GM06990 (cell line): ENCODE measurements around the gene SOX9.
"Not testable (repeated sequence)": the region's sequence is repeated elsewhere in the genome, so short reads cannot be mapped to it uniquely, and the experiment has no call there.

ENCODE experiments used
- DNase-seq: peaks from one replicate; pipeline ENCODE4 v3.0.0-alpha.2; 2011; ENCODE audit not compliant: insufficient read length; ENCODE audit errors: extremely low read depth
- H3K27me3 ChIP-seq: replicated peaks from 2 replicates; pipeline ENCODE4 v1.6.0; 2011; ENCODE audit warnings: low read length; ENCODE audit not compliant: control insufficient read depth, insufficient read depth
- H3K36me3 ChIP-seq: 2 replicates; pipeline ENCODE4 v1.5.1; 2011; ENCODE audit warnings: low read length; ENCODE audit not compliant: control insufficient read depth, insufficient read depth
- H3K4me3 ChIP-seq: replicated peaks from 2 replicates; pipeline ENCODE4 v1.5.1; 2011; ENCODE audit warnings: low read depth, mild to moderate bottlenecking, control low read depth, low read length
- CTCF ChIP-seq: IDR thresholded peaks from 2 replicates; pipeline ENCODE4 v1.5.1; 2011; ENCODE audit warnings: low read length, control low read depth, mild to moderate bottlenecking, inconsistent platforms; ENCODE audit not compliant: insufficient read depth, poor library complexity, severe bottlenecking

SOX9 gene

GRCh38 chr17:72136692-72137091 is 15.9 kb downstream of the SOX9 start:
- Histone ChIP-seq H3K36me3 (no peaks in the 10 kb centered on the region), H3K4me3 (no peak overlapping the region), H3K27me3 (0 out of 2 replicates have a peak, but pooled peaks cover 1% of the 10 kb centered on the region)
- TF ChIP-seq CTCF: no peak
- DNase-seq: no peak

GRCh38 chr17:72137161-72137560 is 16.3 kb downstream of the SOX9 start:
- Histone ChIP-seq H3K27me3 (0 out of 2 replicates have a peak, but pooled peaks cover 1% of the 10 kb centered on the region), H3K36me3 (no peaks in the 10 kb centered on the region), H3K4me3 (no peak overlapping the region)
- no peak for TF ChIP-seq CTCF
- no peak for DNase-seq

GRCh38 chr17:72139212-72139611 is 18.4 kb downstream of the SOX9 start:
- H3K4me3 ChIP-seq: no peak overlapping the region
- no peaks in the 10 kb centered on the region for H3K27me3 ChIP-seq
- no peak for DNase-seq
- no peaks in the 10 kb centered on the region for H3K36me3 ChIP-seq
- TF ChIP-seq CTCF: no peak

GRCh38 chr17:72141336-72141735 is 20.5 kb downstream of the SOX9 start:
- no peak for TF ChIP-seq CTCF
- no peak overlapping the region for H3K4me3 ChIP-seq
- no peak for DNase-seq
- H3K27me3 ChIP-seq: no peaks in the 10 kb centered on the region
- no peaks in the 10 kb centered on the region for H3K36me3 ChIP-seq

- not testable (repeated sequence) for H3K36me3 ChIP-seq, H3K27me3 ChIP-seq, DNase-seq, H3K4me3 ChIP-seq
Measured at GRCh38 chr17:72142097-72142496, 21.3 kb downstream of the SOX9 start.

GRCh38 chr17:72142614-72143013 is 21.8 kb downstream of the SOX9 start:
- H3K4me3 ChIP-seq: no peak overlapping the region
- DNase-seq: no peak
- TF ChIP-seq CTCF: no peak
- H3K36me3 ChIP-seq: no peaks in the 10 kb centered on the region
- H3K27me3 ChIP-seq: no peaks in the 10 kb centered on the region
